IPS DF 6.9 (cell line): ENCODE data around the gene OR1J1.

Source experiments
- DNase-seq: peaks from one replicate; pipeline ENCODE4 v3.0.0-alpha.2; 2013; ENCODE audit warnings: low read depth, low spot score
- H3K27ac ChIP-seq: one replicate; pipeline ENCODE4 v1.5.1; 2013; ENCODE audit warnings: low read length, control low read depth
- H3K27me3 ChIP-seq: 2 replicates; pipeline ENCODE4 v1.6.1; 2013; ENCODE audit warnings: mild to moderate bottlenecking, low read length; ENCODE audit not compliant: control insufficient read depth, insufficient read depth
- H3K36me3 ChIP-seq: 2 replicates; pipeline ENCODE4 v1.6.1; 2013; ENCODE audit warnings: low read length; ENCODE audit not compliant: control insufficient read depth, insufficient read depth
- H3K4me1 ChIP-seq: 2 replicates; pipeline ENCODE4 v1.6.1; 2013; ENCODE audit warnings: low read length; ENCODE audit not compliant: control insufficient read depth, insufficient read depth
- H3K4me3 ChIP-seq: 2 replicates; pipeline ENCODE4 v1.5.1; 2013; ENCODE audit warnings: mild to moderate bottlenecking, low read length
- H3K9me3 ChIP-seq: 2 replicates; pipeline ENCODE4 v1.6.1; 2013; ENCODE audit warnings: low read length, inconsistent platforms; ENCODE audit not compliant: control insufficient read depth, insufficient read depth
- WGBS: extraction: QIAGEN DNeasy Blood & Tissue Kit; methylation state at CpG from one replicate; pipeline ENCODE4 v1.1.7; 2013; ENCODE audit warnings: mixed read lengths, missing lambda C conversion rate; ENCODE audit not compliant: insufficient read length, insufficient coverage; 5-methylcytosine and 5-hydroxymethylcytosine counted together

Gene OR1J1

DNA sequence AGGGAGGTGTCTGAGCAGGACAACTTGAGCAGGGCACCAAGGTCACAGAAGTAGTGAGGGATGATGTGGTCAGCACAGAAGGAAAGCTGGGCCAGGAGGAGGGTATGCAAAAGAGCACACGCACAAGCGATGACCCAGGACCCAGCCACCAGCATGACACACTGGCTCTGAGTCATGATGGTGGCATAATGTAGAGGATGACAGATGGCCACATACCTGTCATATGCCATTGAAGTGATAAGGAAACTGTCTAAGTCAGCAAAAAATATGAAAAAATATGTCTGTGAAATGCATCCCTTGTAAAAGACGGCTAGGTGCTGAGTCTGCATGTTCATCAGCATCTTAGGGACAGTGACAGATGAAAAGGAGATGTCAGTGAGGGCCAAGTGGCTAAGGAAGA lies 380 bp downstream of the OR1J1 start:
- no CpG with 5 or more reads among the region's 3 CpGs for WGBS
- H3K36me3 ChIP-seq: no peaks in the 10 kb centered on the region

DNA sequence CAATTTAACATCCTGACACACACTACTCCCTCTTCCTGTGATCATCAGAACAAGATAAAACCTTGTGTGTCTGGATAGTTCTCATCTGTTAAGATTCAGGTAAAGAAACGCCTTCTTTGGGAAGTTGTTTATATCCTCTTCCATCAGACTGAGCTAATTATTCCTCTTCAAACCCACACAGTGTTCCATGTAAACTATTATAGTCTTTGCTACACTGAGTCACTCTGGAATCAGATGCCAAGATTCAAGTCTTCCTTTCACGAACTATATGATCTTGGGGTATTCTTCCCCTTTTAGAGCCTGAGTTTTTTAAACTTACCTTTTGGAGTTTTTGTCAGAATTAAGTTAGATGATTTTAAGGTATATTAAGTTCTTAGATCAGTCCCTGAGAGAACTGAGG lies 2.0 kb downstream of the OR1J1 start:
- no peak overlapping the region for H3K27ac ChIP-seq
- no peaks in the 10 kb centered on the region for H3K4me1 ChIP-seq
- H3K36me3 ChIP-seq: no peaks in the 10 kb centered on the region
- no CpG with 5 or more reads among the region's 2 CpGs for WGBS
- H3K27me3 ChIP-seq: no peaks in the 10 kb centered on the region
- no peak overlapping the region for H3K4me3 ChIP-seq
- H3K9me3 ChIP-seq: no peaks in the 10 kb centered on the region; the same call in 1 of the 2 replicates
- no peak for DNase-seq

More for the DNA sequence above, 380 bp downstream of the OR1J1 start:
- no peak for DNase-seq
- no peaks in the 10 kb centered on the region for H3K27me3 ChIP-seq
- H3K4me1 ChIP-seq: no peaks in the 10 kb centered on the region
- no peaks in the 10 kb centered on the region; the same call in 1 of the 2 replicates for H3K9me3 ChIP-seq
- no peak overlapping the region for H3K4me3 ChIP-seq
- H3K27ac ChIP-seq: no peak overlapping the region

DNA sequence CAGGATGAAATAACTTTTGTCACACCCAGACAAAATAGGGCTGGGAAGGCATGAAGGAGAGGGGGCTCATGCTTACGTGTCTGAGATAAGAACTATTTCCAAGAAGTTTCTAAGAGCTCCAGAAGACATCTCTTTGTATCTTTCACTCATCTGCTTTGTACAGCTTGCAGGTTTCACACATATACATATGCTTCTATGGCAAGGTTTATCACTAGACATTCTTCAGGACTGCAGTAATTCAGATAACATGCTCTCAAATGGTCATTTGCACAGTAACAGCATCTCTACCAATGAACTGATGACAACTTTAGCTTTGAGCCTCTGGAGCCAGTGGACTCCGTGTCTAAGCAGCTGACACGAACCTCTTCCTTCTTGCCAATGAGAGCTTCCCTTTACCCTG lies 3.2 kb downstream of the OR1J1 start:
- Histone ChIP-seq H3K4me3 (no peak overlapping the region), H3K27me3 (no peaks in the 10 kb centered on the region), H3K9me3 (no peaks in the 10 kb centered on the region; the same call in 1 of the 2 replicates), H3K27ac (no peak overlapping the region), H3K36me3 (no peaks in the 10 kb centered on the region), H3K4me1 (no peaks in the 10 kb centered on the region)
- no CpG with 5 or more reads among the region's 3 CpGs for WGBS
- no peak for DNase-seq

DNA sequence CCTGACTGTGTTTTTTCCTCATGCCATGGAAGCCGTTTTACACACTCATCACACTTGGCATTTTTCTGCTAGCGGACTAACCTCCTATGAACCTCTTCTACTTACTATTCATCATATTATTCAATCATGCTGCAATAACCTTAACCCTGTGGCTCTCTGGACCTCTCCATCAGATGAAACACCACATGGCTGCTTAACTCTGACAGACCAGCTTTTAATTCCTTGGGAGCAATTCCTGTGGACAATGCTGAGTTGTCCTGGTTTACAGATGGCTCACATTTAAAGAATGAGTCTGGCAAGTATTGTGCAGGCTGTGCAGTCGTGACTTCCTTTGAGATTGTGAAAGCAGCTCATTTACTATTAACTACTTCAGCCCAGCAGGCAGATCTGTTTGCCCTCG lies 9.0 kb downstream of the OR1J1 start:
- no peaks in the 10 kb centered on the region for H3K9me3 ChIP-seq
- H3K36me3 ChIP-seq: no peaks in the 10 kb centered on the region
- no peak overlapping the region for H3K27ac ChIP-seq
- no peaks in the 10 kb centered on the region for H3K4me1 ChIP-seq
- WGBS: no CpG with 5 or more reads among the region's 4 CpGs
- no peak for DNase-seq
- H3K27me3 ChIP-seq: no peaks in the 10 kb centered on the region
- no peak overlapping the region for H3K4me3 ChIP-seq

DNA sequence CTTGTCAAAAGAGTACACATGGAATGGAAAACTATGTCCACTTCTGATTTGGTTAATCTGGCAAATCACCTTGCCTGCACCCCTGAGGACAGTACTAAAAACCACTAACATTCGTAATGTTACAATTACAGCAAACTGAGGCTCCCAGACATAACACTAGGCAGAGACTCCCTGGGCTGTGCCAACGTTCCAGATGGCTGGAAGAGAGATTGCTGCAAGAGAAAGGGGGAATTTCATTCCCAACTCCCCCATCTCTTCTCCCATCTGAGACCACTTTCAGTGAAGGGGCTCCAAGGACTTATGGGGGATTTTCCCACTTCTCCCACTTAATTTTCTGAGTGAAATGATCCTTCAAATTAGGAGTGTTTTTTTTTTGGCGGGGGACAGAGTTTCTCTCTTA lies 11.3 kb downstream of the OR1J1 start:
- no peak for DNase-seq
- no peaks in the 10 kb centered on the region for H3K27me3 ChIP-seq
- no peak overlapping the region for H3K27ac ChIP-seq
- no peaks in the 10 kb centered on the region for H3K4me1 ChIP-seq
- no peaks in the 10 kb centered on the region for H3K9me3 ChIP-seq
- WGBS: no CpG with 5 or more reads among the region's 3 CpGs
- H3K4me3 ChIP-seq: no peak overlapping the region
- no peaks in the 10 kb centered on the region for H3K36me3 ChIP-seq

DNA sequence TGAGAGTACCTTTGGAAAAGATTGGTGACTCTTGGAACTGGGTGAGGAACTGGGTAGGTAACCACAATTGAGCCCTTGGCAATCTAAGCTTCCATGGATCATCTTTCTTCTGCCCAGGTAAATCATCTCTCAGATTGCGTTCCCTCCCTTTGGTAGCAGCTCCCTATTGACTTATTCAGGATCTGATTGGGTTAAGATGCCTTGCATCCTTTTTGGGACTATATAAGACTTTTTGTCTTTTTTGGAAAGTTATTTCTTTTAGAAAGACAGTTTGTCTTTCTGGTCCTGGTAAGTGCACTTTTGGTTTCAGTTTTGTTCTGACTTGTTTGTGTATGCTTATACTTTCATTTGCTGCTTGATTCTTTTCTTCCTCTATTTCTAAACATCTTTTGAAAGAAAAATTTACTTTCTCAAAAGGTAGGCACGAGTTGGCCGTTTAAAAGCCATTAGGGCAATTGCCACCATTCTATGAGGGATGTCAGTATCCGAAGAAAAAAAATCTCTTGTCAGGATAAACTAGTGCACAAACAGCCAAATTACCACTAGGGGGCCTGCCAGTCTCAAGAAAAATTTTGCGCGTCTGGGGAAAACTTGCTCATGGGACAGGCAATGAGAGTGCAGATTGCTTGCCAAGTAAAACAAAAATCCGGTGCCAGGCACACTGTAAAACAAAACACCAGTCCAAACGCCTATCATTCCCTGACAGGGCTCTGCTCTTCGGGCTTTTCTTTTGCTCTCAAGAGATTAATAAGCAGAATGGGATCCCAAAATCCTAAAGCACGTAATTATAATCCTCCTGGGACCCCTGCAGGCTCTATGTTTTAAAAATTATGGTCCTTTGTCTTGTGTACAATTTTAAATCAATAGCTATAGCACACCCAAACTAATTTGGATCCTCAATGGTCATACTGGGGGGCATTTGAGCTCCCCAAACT lies 12.8 kb downstream of the OR1J1 start:
- no peaks in the 10 kb centered on the region for H3K27me3 ChIP-seq
- no peak for DNase-seq
- no peak overlapping the region for H3K27ac ChIP-seq
- no peaks in the 10 kb centered on the region for H3K4me1 ChIP-seq
- H3K36me3 ChIP-seq: no peaks in the 10 kb centered on the region
- no peaks in the 10 kb centered on the region for H3K9me3 ChIP-seq
- no CpG with 5 or more reads among the region's 10 CpGs for WGBS
- no peak overlapping the region for H3K4me3 ChIP-seq

DNA sequence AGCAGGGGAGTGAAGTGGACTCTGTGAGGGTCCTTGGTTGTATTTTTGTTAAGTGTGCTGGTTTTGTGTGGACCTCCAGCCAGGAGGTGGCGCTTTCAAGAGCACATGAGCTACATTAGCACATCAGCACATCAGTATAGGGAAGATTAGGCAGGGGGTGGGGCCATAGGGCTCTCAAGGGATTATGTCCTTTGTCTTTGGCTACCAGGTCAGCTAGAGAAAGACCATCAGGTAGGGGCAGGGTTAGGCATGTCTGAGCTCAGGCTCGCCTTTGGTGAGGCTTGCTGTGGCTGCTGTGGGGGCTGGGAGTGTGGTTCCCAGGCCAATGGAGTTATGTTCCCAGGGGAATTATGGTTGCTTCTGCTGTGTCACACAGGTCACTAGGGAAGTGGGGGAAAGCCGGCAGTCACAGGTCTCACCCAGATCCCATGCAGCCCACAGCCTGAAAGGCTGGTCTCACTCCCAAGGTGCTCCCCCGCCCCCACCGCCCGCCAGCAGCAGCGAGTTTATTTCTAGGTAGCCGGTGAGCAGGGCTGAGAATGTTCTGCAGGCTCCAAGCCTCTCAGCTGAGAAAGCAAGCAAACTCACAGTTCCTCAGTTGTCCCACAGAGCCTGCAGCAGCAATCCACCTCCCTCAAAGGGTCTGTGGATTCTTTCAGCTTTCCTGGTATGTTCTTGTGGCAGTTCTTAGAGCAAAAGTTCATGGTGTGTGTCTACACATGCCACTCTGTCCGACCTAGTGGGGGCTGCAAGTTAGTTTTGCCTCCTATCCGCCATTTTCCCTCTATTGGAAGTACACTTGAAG lies 13.7 kb downstream of the OR1J1 start:
- no peaks in the 10 kb centered on the region for H3K36me3 ChIP-seq
- H3K4me3 ChIP-seq: no peak overlapping the region
- peak; percentile 47 for DNase-seq
- no peaks in the 10 kb centered on the region for H3K9me3 ChIP-seq
- H3K27ac ChIP-seq: no peak overlapping the region
- no CpG with 5 or more reads among the region's 10 CpGs for WGBS
- no peaks in the 10 kb centered on the region for H3K4me1 ChIP-seq
- no peaks in the 10 kb centered on the region for H3K27me3 ChIP-seq

DNA sequence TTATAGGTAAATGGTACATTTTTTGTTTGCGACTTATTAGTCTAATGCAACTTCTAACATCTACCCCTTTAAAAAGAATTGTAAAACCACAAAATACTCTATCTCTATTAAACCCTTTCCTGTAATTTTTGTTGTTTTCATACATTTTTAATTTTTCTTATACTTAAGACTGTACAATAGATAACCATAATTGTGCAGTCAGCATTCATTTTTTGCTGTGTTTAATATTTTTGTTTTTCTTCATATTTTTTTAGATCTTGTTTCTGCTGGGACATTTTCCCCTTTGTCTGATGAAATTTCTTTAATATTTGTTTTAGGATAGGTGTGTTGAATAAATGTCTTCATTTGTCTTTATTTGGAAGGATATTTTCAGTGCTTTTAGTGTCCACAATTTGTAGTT lies 19.9 kb downstream of the OR1J1 start:
- Histone ChIP-seq H3K27me3 (no peaks in the 10 kb centered on the region), H3K27ac (no peak overlapping the region), H3K9me3 (no peaks in the 10 kb centered on the region), H3K36me3 (no peaks in the 10 kb centered on the region), H3K4me3 (no peak overlapping the region), H3K4me1 (no peaks in the 10 kb centered on the region)
- WGBS: no CpG with 5 or more reads among the region's 1 CpG
- DNase-seq: no peak

DNA sequence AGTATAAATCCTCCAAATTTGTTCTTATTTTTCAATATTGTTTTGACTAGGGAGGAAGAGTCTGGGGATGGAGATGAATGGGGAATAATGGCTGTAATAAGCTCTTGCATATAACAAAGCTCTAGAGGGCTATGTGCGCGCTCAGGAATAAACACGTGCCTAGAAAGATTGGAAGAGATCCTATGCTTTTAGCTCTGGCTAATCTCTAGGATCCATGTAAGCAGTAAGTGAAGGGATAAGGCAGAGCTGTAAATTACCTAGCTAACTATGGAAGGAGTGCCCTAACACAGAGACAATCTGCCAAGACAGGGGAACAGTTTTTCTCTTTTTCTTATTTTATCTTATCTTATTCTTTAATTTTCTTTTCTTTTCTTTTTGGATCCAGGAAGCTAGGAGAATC lies 21.6 kb downstream of the OR1J1 start:
- no peak for DNase-seq
- H3K9me3 ChIP-seq: no peaks in the 10 kb centered on the region
- H3K27ac ChIP-seq: no peak overlapping the region
- no peak overlapping the region for H3K4me3 ChIP-seq
- no peaks in the 10 kb centered on the region for H3K36me3 ChIP-seq
- no CpG with 5 or more reads among the region's 3 CpGs for WGBS
- H3K4me1 ChIP-seq: no peaks in the 10 kb centered on the region
- H3K27me3 ChIP-seq: no peaks in the 10 kb centered on the region

DNA sequence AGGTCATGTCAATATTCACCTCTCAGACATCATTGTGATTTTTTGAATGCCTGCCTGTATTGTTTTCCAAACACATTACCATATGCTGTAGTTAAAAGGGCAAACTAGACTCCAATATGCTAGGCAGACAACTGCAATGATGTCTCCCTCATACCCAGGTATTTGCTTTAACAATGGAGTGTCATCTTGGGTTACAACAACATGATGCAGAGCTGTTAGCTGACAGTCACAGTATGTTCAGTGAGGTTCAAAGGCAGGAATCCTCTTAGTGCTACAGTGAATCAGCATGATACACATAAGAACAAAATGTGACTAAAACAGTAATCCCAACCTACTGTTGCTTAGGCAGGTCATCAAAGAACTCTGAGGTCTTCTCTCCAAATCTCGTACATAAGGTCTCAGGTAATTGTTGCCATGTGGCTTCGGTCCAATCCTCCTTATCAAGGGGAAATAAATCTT lies 24.0 kb downstream of the OR1J1 start:
- H3K27ac ChIP-seq: no peak overlapping the region
- H3K9me3 ChIP-seq: no peaks in the 10 kb centered on the region; the same call in 1 of the 2 replicates
- H3K4me1 ChIP-seq: no peaks in the 10 kb centered on the region
- no peak overlapping the region for H3K4me3 ChIP-seq
- WGBS: no CpG with 5 or more reads among the region's 2 CpGs
- no peak for DNase-seq
- no peaks in the 10 kb centered on the region for H3K36me3 ChIP-seq
- no peaks in the 10 kb centered on the region for H3K27me3 ChIP-seq
